Spleen (tissue), 7 donors: ENCODE results near the gene ZNF385A.

Source experiments
- POLR2A ChIP-seq, 3 donors: fragments of 450-650 bp; IDR thresholded peaks; one replicate each; pipeline ENCODE4 v1.5.1; 2017; ENCODE audit warnings: antibody characterized with exemption in 3 of 3, mild to moderate bottlenecking in 1 of 3
- TF ChIP-seq, protein P1 (sequence below), 11 experiments: fragments of 200-600 bp in 7 of 11; fragments of 450-650 bp in 4 of 11; sonication (generic) in 4 of 11; IDR thresholded peaks in 8 of 11; conservative IDR thresholded peaks in 3 of 11; 1 replicate in 7 of 11; 2 replicates in 4 of 11; pipeline versions ENCODE4 v1.4.0 to v1.8.0; 2016 to 2021; ENCODE audit warnings: antibody characterized with exemption in 11 of 11, inconsistent platforms in 4 of 11, mild to moderate bottlenecking in 1 of 11
- donor health status: DM: no; HTN: no; CAD: no; lungs with moderate emphysema.
- donor health status: DM: no; HTN: no; CAD: no.
- donor health status: DM: no; HTN: no; CAD: no.

DNA sequence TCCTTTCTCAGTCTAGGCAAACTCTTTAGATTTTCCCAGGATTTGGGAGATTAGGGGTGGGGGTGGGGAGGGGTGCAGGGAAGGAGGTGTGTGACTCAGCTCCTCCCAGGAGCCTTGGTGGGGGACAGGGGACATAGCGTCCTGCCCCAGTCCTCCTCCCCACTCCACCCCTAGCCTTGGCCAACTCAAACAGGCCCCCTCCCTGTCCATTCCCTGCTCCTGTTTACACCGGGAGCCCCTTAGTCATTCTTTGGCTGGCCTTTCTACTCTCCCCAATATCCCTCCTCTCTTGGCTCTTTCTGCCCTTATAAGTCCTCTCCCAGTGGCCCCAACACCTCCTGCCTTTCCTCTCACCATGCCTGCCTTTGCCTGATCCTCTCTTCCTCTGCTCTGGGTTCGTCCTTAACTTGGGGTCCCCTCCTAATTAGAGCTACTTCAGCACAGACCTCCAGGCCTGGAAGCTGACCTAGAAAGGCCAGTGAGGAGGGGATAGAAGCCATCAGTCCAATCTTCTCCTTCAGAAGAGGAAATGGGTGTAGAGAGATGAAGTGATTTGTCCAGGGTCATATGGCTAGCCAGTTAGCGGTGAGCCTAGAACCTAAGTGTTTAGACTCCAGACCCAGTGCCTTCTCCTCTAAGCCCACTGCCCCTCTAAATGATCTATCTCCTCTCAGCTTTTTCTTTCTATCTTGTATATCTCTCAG, 36.8 kb upstream of the ZNF385A start:
- no peak for TF ChIP-seq POLR2A (IDR thresholded peaks at IDR 0.05)
- TF ChIP-seq, protein P1, sequence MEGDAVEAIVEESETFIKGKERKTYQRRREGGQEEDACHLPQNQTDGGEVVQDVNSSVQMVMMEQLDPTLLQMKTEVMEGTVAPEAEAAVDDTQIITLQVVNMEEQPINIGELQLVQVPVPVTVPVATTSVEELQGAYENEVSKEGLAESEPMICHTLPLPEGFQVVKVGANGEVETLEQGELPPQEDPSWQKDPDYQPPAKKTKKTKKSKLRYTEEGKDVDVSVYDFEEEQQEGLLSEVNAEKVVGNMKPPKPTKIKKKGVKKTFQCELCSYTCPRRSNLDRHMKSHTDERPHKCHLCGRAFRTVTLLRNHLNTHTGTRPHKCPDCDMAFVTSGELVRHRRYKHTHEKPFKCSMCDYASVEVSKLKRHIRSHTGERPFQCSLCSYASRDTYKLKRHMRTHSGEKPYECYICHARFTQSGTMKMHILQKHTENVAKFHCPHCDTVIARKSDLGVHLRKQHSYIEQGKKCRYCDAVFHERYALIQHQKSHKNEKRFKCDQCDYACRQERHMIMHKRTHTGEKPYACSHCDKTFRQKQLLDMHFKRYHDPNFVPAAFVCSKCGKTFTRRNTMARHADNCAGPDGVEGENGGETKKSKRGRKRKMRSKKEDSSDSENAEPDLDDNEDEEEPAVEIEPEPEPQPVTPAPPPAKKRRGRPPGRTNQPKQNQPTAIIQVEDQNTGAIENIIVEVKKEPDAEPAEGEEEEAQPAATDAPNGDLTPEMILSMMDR (IDR thresholded peaks at IDR 0.05 in 8 of 11, conservative IDR thresholded peaks at IDR 0.05 in 3 of 11) = no peak
